ENCODE results near the gene KLRF2. TPM values are rescaled to one million over a fixed set of nuclear protein-coding genes. Genes with fewer than 3 reads are reported as not detected.

The KLRF2 gene
- total and polyA plus RNA-seq, 4 donors = not detected

GRCh38 chr12:9911708-9912107, 30.4 kb downstream of the KLRF2 start:
- no peak overlapping the region for H3K27ac ChIP-seq (ENCODE audit: low read depth in 1 of 2, low read length in 2 of 2)
- no peak for DNase-seq (ENCODE audit: low spot score)
- no peak for TF ChIP-seq EGR1 (IDR thresholded peaks at IDR 0.05; ENCODE audit: low read depth in 2 of 2)
- no peak for TF ChIP-seq REST (IDR thresholded peaks at IDR 0.05)
- no peak for TF ChIP-seq ZBTB33 (IDR thresholded peaks at IDR 0.05)
- TF ChIP-seq FOXA1 (IDR thresholded peaks at IDR 0.05) = no peak
- TF ChIP-seq CTCF (IDR thresholded peaks at IDR 0.05; ENCODE audit: low read depth, low read length, missing input control) = no peak
- no peak for TF ChIP-seq SP1 (IDR thresholded peaks at IDR 0.05)
- TF ChIP-seq HNF4A (conservative IDR thresholded peaks at IDR 0.05) = no peak
- no peak for TF ChIP-seq ATF3 (IDR thresholded peaks at IDR 0.05)
- TF ChIP-seq HNF4G (IDR thresholded peaks at IDR 0.05) = no peak
- TF ChIP-seq TAF1 (conservative IDR thresholded peaks at IDR 0.05) = no peak
- no peak for TF ChIP-seq NR2F2 (IDR thresholded peaks at IDR 0.05)
- no peak for TF ChIP-seq GABPA (IDR thresholded peaks at IDR 0.05 in 1 of 2, conservative IDR thresholded peaks at IDR 0.05 in 1 of 2)
- TF ChIP-seq RXRA (IDR thresholded peaks at IDR 0.05) = no peak
- no peak for TF ChIP-seq MAX (IDR thresholded peaks at IDR 0.05)
- TF ChIP-seq FOXA2 (IDR thresholded peaks at IDR 0.05) = no peak
- TF ChIP-seq JUND (IDR thresholded peaks at IDR 0.05) = no peak
- no peaks in the 10 kb centered on the region for H3K4me1 ChIP-seq (ENCODE audit: control insufficient read depth in 4 of 4, insufficient read depth in 4 of 4, low read length in 3 of 4)
- H3K4me3 ChIP-seq (ENCODE audit: low read depth in 1 of 3, low read length in 3 of 3) = no peak overlapping the region
- peaks cover 6 to 18% (median 9%) of the 10 kb centered on the region in 4 donors for H3K9me3 ChIP-seq (ENCODE audit: control insufficient read depth in 4 of 4, low read length in 3 of 4)
- no peaks in the 10 kb centered on the region for H3K27me3 ChIP-seq (ENCODE audit: control insufficient read depth in 4 of 4, insufficient read depth in 4 of 4, low read length in 3 of 4)
- no peaks in the 10 kb centered on the region for H3K36me3 ChIP-seq (ENCODE audit: control insufficient read depth in 4 of 4, insufficient read depth in 3 of 4, low read depth in 1 of 4, low read length in 3 of 4)
- no peak overlapping the region for H3K9ac ChIP-seq (ENCODE audit: low read depth in 1 of 2, low read length in 2 of 2)

- H3K4me1 ChIP-seq (ENCODE audit: control insufficient read depth in 4 of 4, insufficient read depth in 4 of 4, low read length in 3 of 4) = no peaks in the 10 kb centered on the region
- H3K27me3 ChIP-seq (ENCODE audit: control insufficient read depth in 4 of 4, insufficient read depth in 4 of 4, low read length in 3 of 4) = no peaks in the 10 kb centered on the region
- WGBS = 94% methylated on average over 3 of the region's 3 CpGs
- no peak for DNase-seq (ENCODE audit: low spot score)
- H3K27ac ChIP-seq (ENCODE audit: low read depth in 1 of 2, low read length in 2 of 2) = no peak overlapping the region
- no peak overlapping the region for H3K4me3 ChIP-seq (ENCODE audit: low read depth in 1 of 3, low read length in 3 of 3)
- H3K36me3 ChIP-seq (ENCODE audit: control insufficient read depth in 4 of 4, insufficient read depth in 3 of 4, low read depth in 1 of 4, low read length in 3 of 4) = no peaks in the 10 kb centered on the region
- H3K9ac ChIP-seq (ENCODE audit: low read depth in 1 of 2, low read length in 2 of 2) = no peak overlapping the region
- H3K9me3 ChIP-seq (ENCODE audit: control insufficient read depth in 4 of 4, low read length in 3 of 4) = no peaks in the 10 kb centered on the region
- TF ChIP-seq REST (IDR thresholded peaks at IDR 0.05) (no peak), CTCF (IDR thresholded peaks at IDR 0.05; ENCODE audit: low read depth, low read length, missing input control) (no peak), HNF4G (IDR thresholded peaks at IDR 0.05) (no peak), SP1 (IDR thresholded peaks at IDR 0.05) (no peak), FOXA2 (IDR thresholded peaks at IDR 0.05) (no peak), RAD21 (IDR thresholded peaks at IDR 0.05) (no peak), ATF3 (IDR thresholded peaks at IDR 0.05) (no peak), RXRA (IDR thresholded peaks at IDR 0.05) (no peak), YY1 (IDR thresholded peaks at IDR 0.05) (no peak), GABPA (IDR thresholded peaks at IDR 0.05 in 1 of 2, conservative IDR thresholded peaks at IDR 0.05 in 1 of 2) (no peak), TAF1 (conservative IDR thresholded peaks at IDR 0.05) (no peak)
Measured at GRCh38 chr12:9919443-9919842, 38.2 kb downstream of the KLRF2 start.
